Measurements from ENCODE around the gene RUBCN. TPM values are rescaled to one million over a fixed set of nuclear protein-coding genes. Genes with fewer than 3 reads are reported as not detected.

RUBCN gene
- total and polyA plus RNA-seq, 10 of the 15 experiments (the other 5 are each of a cell fraction or from before 2014, with no cell fraction given): 15.5 to 79.9 (median 40.4) TPM

- no TSS peak for BruUV-seq (replicated peaks)
- 97% methylated on average over 11 of the region's 11 CpGs for WGBS (ENCODE audit: insufficient coverage, insufficient replicate concordance, low lambda C conversion rate, missing lambda C conversion rate)
- POLR2A ChIA-PET: interaction anchor here (0.6 kb wide), 1 partner anchor 100 kb away, joined by 11 read pairs; no protein-coding TSS in a partner anchor
These were observed 60.8 kb downstream of the RUBCN start for GRCh38 chr3:197675951-197676350.

More at GRCh38 chr3:197675951-197676350, 60.8 kb downstream of the RUBCN start:
- in situ Hi-C loops (cut with MboI): no loop called here
- Histone ChIP-seq H3K27ac (ENCODE audit: control insufficient read depth, insufficient read depth) (no peak overlapping the region), H3K27me3 (replicated peaks in 1 of 2; ENCODE audit: control insufficient read depth in 2 of 2, insufficient read depth in 2 of 2, low read length in 1 of 2) (no peaks in the 10 kb centered on the region), H3K4me3 (no peak overlapping the region), H3K4me1 (ENCODE audit: control insufficient read depth, insufficient read depth, low read length) (no peaks in the 10 kb centered on the region), H3K4me2 (ENCODE audit: control insufficient read depth, insufficient read depth) (no peak overlapping the region), H3K9ac (ENCODE audit: control insufficient read depth, insufficient read depth, low read length) (no peak overlapping the region), H3K36me3 (ENCODE audit: control insufficient read depth in 2 of 2, insufficient read depth in 2 of 2, low read length in 1 of 2) (peaks cover 26 to 34% of the 10 kb centered on the region in 2 experiments), H2AFZ (ENCODE audit: control insufficient read depth, low read depth, low read length) (no peak overlapping the region), H3K79me2 (ENCODE audit: control insufficient read depth, insufficient read depth, low read length) (no peaks in the 10 kb centered on the region), H4K20me1 (ENCODE audit: control insufficient read depth, insufficient read depth) (peaks cover 3% of the 10 kb centered on the region; the same call in 1 of the 2 replicates), H3K9me3 (replicated peaks; ENCODE audit: control insufficient read depth, insufficient read depth, low read length) (no peaks in the 10 kb centered on the region; the same call in 2 of the 3 replicates)
- no peak for TF ChIP-seq ZSCAN29 (IDR thresholded peaks at IDR 0.05)
- no peak for TF ChIP-seq BACH1 (IDR thresholded peaks at IDR 0.05; ENCODE audit: borderline replicate concordance)
- no peak for TF ChIP-seq SREBF2 (IDR thresholded peaks at IDR 0.05; ENCODE audit: low read length)
- no peak for TF ChIP-seq CBX3 (IDR thresholded peaks at IDR 0.05; ENCODE audit: borderline replicate concordance, low read depth)
- no peak for TF ChIP-seq POLR2AphosphoS5 (IDR thresholded peaks at IDR 0.05; ENCODE audit: low read length)
- no peak for TF ChIP-seq FOXM1 (IDR thresholded peaks at IDR 0.05; ENCODE audit: low read depth, low read length)
- no peak for TF ChIP-seq PKNOX1 (IDR thresholded peaks at IDR 0.05)
- no peak for TF ChIP-seq MLLT1 (IDR thresholded peaks at IDR 0.05)
- TF ChIP-seq REST (IDR thresholded peaks at IDR 0.05; ENCODE audit: low read depth, low read length): no peak
- TF ChIP-seq ESRRA (IDR thresholded peaks at IDR 0.05; ENCODE audit: low read length): no peak
- intact Hi-C loops (cut with micrococcal nuclease; ENCODE audit: unreplicated experiment): no loop called here
- CTCF ChIA-PET: interaction anchor here (0.6 to 1.1 kb wide), 2 partner anchors 111 to 452 kb away, joined by 3 to 4 read pairs; no protein-coding TSS in a partner anchor
- RAD21 ChIA-PET (ENCODE audit: unreplicated experiment): no interaction called here
- ATAC-seq: no peak
- SMC1A ChIA-PET (ENCODE audit: uncharacterized antibody, unreplicated experiment): interaction anchor here (0.7 to 1.7 kb wide), 2 partner anchors 73 to 230 kb away, joined by 3 to 4 read pairs; no protein-coding TSS in a partner anchor
- no peak for FAIRE-seq
- DNase-seq (ENCODE audit: low read depth, low spot score): no peak

All from GM12878 (cell line).